H1 (cell line): ENCODE measurements around the gene DPP10. TPM values are rescaled to one million over a fixed set of nuclear protein-coding genes. Genes with fewer than 3 reads are reported as not detected.

ENCODE experiments used
- ASH2L ChIP-seq: fragments of 200-600, 300-600 bp; sonication (generic); IDR thresholded peaks from one replicate; pipeline ENCODE4 v1.7.1; 2017; ENCODE audit warnings: low read length
- BCL11A ChIP-seq, 2 experiments: IDR thresholded peaks; one replicate each; pipeline ENCODE4 v1.6.1; 2011; ENCODE audit warnings: low read depth in 2 of 2, low read length in 2 of 2, mild to moderate bottlenecking in 2 of 2
- MAFK ChIP-seq: IDR thresholded peaks from 2 replicates; pipeline ENCODE4 v1.6.1; 2012; ENCODE audit warnings: low read depth, mild to moderate bottlenecking, improper control_type of control experiment, low read length
- polyA plus RNA-seq, 7 experiments: library from polyadenylated mRNA; depleted of rRNA in 3 of 7; stranded (reverse) in 5 of 7; unstranded in 2 of 7; fragments of >200 nt in 5 of 7; fragments of 200-250 nt in 2 of 7; gene quantifications; 1 replicate in 5 of 7; 2 replicates in 1 of 7; 4 replicates in 1 of 7; pipeline versions ENCODE4 v1.2.1 to v1.2.3, GENCODE V29; 2011 to 2013; ENCODE audit warnings: missing spikeins in 2 of 7, mixed read lengths in 2 of 7
- total RNA-seq: library from RNA; stranded (reverse); fragmentation: NEBNext Ultra II Directional; extraction: Animal tissue kit (Norgen Biotek cat#: 25700); gene quantifications from 2 replicates; pipeline ENCODE4 v1.2.1, GENCODE V29; 2021
- TF ChIP-seq, protein P1 (sequence below): IDR thresholded peaks from 2 replicates; pipeline ENCODE4 v1.6.1; 2011; ENCODE audit warnings: low read depth, mild to moderate bottlenecking, low read length; ENCODE audit not compliant: insufficient read depth

DPP10 gene
- total and polyA plus RNA-seq, 2 of the 8 experiments (the other 6 are each of a cell fraction or from before 2014, with no cell fraction given) = 3.3 to 7.2 TPM

DNA sequence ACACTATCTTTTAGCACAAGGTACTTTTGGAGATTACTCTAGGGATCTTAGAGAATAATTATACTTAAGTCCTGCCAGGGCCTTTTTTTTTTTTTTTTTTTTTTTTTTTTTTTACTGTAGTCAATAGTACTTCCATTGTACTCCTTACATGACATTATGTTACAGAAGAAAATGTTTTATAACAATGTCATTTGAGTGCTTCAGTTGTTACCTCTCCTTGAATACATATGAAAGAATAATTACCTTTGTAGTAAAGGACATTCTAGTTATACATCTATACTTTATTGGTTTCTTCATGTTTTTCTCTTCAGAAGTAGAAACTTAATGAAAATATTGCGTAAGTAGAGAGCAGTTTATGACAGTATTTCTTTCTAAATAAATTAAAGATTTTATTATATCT, 834.9 kb downstream of the DPP10 start (continued):
- TF ChIP-seq ASH2L = no peak
- TF ChIP-seq BCL11A (IDR thresholded peaks at IDR 0.05; ENCODE audit: low read depth in 2 of 2, low read length in 2 of 2) = no peak
- TF ChIP-seq, protein P1, sequence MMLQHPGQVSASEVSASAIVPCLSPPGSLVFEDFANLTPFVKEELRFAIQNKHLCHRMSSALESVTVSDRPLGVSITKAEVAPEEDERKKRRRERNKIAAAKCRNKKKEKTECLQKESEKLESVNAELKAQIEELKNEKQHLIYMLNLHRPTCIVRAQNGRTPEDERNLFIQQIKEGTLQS = no peak
- TF ChIP-seq MAFK = no peak
- TF ChIP-seq, all 59 proteins: peak for 0
